Skin of body (tissue), 2 donors: Measurements from ENCODE around the gene SNX10. TPM values are rescaled to one million over a fixed set of nuclear protein-coding genes. Genes with fewer than 3 reads are reported as not detected.

Experiments used
- DNase-seq: peaks from one replicate; lab custom pipeline; 2025; lab: John Stamatoyannopoulos, UW
- total RNA-seq: library from RNA; depleted of rRNA; stranded (reverse); fragments of >200 nt; gene quantifications from one replicate; pipeline ENCODE4 v1.2.3, GENCODE V29; 2014

SNX10 gene
- total RNA-seq, 1 donor from 2014 or later = 5.8 TPM

DNA sequence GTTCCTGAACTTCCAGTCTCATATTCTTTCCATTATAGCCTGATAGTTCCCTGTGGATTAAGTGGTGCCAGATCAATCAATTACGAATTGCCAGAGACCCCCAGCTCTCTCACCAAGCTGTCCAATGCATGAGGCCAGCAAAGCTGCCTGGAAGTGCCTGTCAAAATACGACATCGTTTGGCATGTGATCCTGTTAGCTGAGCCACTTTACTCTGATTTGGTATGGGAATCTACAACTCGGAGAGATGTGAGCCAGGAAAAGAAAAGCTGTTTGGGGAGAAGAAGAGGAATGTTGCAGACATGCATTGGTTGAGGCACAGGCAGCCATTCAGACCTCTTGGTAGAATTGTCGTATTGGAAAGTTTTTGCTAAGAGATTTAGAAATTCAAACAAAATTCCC, 3.9 kb downstream of the SNX10 start:
- no peak for DNase-seq

DNA sequence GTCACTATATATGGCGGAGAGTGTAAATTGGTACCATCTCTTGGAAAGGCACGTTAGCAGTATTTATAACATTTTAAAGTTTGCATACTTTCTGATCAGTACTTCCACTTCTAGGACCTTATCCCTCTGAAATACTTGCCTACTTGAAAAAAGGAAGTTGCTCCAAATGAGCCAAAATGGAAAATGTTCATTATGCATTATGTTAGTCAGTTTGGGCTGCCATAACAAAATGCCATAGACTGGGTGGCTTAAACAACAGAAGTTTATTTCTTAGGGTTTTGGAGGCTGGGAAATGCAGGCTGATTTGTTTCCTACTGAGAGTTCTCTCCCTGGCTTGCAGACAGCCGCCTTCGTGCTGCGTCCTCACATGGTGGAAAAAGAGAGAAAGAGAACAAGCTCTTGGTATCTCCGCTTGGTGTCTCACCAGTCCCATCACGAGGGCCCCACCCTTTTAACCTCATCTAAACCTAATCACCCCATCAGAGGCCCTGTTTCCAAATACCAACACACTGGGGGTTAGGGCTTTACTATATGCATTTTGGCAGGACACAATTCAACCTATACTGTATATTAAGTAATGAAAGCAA, 6.9 kb downstream of the SNX10 start:
- no peak for DNase-seq

DNA sequence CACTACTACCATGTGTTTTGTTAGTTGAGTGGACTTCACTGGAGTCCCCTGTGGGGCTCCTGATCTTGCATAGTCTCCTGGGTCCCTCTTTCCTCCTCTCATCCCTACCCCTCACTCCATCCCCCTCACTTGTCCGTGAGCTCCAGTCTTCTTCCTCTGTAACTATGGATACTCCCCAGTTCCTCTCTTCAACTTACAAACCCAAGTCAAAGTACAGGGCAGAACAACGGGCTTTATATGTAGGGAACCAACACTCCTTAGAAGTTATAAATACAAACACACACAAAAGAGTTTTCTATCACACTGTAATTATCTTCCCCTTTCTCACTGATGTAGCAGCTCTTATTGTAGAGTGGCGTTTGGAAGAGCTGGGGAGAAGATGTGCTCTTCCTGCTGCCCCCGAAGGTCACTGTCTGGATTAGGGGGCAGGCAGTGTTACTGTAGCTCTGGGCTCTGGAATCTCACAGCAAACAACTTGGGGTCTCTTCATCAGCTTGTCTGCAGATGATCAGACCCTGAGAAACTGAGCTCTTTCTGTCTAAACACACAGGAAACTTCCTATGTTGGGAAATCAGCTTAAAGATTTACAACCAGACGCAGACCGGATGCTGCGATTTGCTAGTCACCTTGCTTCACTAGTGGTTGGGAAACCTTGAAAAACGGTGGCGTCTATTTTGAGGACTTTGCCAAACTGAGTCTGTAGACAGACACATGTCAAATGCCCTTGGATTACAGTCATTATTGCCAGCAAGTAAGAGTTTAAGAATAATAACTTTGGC, 13.6 kb downstream of the SNX10 start:
- DNase-seq = no peak

DNA sequence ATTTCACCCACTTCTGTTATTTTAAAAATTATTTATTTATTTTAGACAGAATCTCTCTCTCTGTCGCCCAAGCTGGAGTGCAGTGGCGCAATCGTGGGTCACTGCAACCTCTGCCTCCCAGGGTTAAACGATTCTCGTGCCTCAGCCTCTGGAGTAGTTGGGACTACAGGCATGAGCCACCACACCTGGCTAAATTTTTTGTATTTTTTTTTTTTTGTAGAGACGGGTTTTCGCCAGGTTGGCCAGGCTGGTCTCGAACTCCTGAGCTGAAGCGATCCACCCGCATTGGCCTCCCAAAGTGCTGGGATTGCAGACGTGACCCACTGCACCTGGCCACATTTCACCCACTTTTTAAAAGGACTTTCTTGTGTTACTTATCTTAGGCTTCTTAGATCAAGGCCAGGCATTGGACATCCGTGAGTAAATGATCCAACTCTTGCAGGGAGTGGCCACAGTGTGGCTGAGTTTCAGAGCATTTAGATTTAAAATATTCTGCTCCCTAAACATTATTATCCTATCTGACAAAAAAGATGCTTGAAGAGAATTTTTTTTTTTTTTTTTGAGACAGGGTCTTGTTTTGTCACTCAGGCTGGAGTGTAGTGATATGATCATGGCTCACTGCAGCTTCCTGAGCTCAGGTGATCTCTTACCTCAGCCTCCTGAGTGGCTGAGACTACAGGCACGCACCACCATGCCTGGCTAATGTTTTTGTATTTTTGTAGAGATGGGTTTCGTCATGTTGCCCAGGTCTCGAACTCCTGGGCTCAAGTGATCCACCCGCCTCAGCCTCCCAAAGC, 14.4 kb downstream of the SNX10 start:
- DNase-seq = no peak

DNA sequence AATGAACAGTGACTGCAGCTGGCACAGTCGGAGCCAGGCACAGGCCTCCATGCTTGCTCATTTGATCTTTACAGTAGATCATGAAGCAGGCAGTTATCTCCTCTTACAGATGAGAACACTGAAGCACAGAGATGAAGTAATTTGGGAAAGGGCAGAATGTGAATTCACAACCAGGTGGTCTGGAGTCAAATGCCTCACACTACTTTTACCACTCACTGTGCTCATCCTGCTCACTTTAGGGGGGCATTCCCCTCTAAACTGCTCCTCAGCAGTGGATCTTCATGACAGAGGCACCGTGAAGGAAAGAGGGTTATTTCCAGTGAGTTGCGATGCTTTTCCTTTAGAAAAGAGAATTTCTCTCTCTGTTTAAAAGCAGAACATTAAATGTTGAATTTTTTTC, 15.1 kb downstream of the SNX10 start:
- no peak for DNase-seq

DNA sequence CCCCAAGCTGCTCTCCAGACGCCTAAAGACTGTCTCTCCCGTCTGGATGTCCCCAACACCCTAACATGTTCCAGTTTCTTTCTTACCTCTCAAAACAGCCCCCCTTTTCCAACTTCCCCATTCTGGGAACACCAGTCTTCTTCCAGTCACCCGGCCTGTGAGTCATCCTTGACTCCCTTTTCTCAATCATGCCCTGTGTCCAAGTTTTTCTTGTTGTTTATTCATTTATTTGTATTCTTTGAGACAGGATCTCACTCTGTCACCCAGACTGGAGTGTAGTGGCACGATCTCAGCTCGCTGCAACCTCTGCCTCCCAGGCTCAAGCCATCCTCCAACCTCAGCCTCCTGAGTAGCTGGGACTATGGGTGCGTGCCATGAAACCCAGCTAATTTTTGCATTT, 15.6 kb downstream of the SNX10 start:
- no peak for DNase-seq

DNA sequence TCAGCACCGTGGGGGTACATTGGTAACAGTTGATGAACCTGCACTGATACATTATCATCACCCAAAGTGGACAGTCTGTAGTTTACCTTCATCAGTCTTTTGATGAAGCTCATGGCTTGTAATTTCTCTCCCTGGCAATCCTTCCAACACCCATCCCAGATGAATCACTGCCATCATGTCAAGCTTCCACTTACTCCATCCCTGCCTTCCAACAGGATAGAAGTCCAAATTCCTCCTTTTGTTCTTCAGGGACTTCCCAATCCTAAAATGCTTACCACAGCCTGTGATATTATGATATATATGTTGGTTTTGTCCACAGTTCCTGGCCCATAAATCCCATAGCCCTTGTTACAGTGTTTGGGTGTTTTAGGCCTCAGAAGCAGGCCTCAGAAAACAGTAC, 16.1 kb downstream of the SNX10 start:
- no peak for DNase-seq

DNA sequence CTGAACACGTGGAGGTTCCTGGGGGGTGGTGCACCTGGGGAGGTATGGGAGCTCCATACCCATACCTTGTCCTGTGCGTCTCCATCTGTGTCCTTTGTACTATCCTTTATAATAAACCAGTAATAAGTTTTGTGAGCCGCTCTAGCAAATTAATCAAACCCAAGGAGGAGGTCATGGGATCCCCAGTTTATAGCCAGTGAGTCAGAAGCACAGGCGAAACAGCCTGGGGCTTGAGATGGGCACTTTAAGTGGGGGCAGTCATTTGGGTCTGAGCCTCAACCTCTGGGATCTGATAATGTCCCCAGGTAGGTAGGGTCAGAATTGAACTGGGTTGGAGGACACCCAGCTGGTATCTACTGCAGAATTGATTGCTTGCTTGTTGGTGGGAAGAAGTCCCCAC, 16.9 kb downstream of the SNX10 start:
- no peak for DNase-seq

DNA sequence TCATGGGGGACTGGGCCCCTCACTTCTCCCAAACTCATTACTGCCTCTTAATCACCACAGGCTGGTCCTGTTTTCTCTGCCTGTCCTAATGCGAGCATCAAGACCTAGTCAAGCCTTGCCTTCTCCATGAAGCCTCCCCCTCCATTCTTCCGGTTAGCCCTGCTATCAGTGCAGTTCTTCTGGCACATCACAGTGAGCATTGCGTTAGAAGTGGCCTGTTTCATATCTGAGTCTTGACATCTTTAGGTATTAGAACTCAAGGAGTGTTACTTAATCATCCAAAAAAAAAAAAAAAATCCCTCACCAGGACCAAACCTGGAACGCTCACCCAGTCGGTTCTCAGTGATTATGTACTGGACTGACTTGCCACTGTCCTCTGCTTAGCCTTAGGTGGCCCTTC, 17.4 kb downstream of the SNX10 start:
- DNase-seq = no peak

DNA sequence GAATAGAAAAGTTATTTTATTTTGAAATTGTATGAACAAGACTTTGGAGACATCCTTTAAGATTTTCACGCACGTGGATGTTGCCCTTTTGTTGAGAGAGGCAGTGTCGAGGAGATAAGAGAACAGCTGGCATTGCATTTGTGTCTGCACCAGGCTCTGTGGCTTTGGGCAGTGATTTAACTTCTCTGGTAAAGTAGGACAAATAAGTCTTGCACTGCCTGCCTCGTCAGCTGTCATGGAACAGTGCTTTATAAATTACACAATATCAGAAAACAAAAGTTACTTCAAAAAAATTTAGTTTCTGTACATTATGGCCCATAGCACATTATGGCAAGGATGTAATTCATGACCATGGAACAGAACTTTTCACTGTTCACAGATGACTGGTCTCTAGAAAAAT, 20.1 kb downstream of the SNX10 start:
- no peak for DNase-seq

DNA sequence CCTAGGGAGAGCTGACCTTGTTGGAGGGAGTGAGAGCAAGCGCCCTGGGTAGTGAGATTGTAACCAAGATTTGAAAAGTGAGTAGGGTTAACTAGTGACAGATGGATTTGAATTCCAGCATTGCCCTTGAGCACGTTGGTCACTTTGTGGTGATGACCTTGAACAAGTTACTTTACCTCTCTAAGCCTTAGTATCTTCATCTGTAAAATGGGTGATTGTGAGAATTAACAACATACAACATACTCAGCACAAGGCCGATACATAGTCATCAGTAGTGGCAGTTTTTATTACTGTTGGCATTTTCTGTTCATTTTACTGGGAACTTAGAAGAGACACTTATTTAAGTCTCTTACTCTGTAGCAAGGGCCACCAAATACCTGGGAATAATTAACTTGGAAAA, 25.5 kb downstream of the SNX10 start:
- DNase-seq = no peak

DNA sequence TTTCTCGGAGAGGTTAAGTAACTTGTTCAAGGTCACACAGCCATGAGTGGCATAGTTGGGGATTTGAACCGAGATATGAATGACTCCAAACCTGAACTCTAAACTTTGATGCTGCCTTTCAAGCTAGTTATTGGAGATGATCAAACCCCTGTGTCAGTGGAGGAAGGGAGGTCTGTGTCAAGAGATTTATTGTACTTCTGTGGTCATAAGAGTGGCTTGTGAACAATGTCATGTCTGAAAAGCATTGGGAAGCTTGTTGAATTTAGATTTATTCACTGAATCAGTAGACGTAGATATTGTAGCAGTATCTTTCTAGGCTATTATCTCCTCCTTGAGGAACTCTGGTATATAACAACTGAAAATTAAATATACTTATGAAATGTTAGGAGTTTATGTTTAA, 27.3 kb downstream of the SNX10 start:
- no peak for DNase-seq

DNA sequence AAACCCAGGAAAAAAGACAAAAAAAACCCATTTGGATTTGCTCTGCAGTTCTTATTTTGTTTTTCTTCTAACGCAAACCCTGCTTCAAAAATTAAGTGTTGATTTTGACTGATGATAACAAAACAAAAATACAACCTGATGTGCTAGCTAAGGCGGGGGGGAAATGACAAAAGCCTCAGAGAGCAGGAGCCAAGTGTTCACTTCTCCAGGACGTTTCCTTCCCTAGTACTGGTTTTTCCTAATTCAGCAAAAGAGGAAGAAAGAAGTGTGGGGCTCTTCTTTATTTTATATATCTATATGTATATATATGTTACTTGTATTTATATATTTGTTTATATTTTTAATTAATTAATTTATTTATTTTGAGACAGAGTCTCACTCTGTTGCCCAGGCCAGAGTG, 28.0 kb downstream of the SNX10 start:
- no peak for DNase-seq

DNA sequence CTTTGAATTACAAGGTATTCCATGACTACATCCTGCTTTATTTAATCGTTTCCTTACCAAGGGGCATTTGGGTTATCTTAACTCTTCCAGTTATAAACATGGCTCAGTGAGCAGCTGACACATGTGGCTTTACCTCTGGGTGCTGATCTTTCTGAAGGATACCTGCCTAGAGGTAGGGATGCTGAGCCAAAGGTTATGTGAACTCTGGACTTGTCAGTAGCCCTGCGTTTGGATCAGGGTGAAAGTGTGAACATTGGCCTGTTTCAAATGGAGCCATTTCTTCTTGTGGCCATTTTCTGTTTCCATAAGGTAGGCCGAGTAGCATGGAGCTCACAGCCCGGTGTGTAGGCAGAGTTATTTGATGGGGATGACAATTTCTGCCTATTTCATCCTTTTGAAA, 29.2 kb downstream of the SNX10 start:
- DNase-seq = no peak

DNA sequence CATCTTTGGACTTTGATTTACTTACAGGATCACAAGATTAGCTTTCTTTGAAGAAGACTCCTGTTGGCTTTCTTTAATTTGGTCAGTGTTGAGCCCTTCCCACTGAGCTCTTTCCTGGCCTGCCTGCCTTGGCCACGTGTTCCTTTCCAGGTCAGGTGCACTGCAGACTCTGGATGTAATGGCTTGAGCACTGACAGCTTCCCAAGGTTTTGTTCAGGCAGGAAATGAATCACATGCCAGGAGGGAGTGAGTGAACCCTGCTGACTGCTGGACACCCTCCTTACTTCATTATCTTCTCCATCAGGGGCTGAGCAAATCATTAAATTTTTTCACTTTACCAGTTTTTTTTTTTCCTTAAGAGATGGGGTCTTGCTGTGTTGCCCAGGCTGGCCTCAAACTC, 29.8 kb downstream of the SNX10 start:
- no peak for DNase-seq

DNA sequence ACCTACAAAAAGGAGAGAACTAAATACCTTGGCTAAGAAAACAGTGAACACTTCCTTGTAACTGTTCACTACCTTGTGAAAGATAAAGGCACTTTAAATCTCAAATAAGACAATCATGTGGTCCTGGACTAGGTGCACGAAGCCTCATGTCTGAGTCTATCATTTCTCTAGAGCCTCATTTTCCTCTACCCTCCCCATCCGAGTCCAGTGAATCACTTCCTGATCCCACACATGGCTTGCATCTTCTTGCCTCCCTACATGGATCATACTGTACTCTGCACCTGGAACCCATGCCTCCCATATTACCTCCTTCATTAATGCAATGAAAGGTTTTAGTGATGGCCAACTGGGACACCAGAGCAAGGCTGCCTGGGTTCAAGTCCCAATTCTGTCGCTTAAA, 34.5 kb downstream of the SNX10 start:
- no peak for DNase-seq

DNA sequence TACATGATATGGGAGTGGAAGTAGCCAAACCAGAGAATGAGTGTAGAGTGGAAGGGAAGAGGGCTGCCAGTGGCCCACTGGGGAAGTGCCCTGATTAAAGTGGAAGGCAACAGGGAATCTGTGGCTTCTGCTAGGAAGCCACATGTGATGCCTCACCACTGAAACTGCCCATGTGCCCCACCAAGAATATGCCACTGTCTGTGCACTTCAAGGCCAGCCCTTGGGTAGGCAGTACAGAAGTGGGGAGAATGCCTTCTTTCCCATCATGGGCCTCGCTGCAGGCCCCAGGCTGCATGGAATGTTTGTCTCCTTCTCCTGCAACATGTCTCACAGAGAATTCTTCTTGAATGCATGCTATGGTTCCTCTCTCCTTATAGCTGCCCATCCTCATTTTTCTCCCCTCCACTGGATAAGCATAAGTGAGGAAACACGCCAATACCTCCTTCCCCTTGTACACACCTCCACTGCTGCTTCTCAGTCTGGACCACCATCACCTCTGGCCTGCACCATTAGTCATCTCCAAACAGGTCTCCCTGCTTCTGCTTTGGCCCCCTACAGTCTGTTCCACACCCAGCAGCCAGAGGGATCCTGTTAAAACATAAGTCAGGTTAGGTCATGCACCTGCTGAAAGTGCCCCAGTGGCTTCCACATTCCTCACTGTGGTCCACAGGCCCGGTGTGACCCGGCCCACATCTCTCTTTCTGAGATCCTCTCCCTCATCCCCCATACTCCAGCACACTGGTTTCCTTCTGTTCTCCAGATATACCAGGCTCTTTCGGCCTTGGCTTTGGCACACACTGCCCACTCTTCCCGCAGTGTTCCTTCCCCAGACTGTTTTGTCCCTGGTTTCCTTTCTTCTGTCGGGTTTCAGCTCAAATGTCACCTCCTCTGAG, 37.1 kb downstream of the SNX10 start:
- no peak for DNase-seq

DNA sequence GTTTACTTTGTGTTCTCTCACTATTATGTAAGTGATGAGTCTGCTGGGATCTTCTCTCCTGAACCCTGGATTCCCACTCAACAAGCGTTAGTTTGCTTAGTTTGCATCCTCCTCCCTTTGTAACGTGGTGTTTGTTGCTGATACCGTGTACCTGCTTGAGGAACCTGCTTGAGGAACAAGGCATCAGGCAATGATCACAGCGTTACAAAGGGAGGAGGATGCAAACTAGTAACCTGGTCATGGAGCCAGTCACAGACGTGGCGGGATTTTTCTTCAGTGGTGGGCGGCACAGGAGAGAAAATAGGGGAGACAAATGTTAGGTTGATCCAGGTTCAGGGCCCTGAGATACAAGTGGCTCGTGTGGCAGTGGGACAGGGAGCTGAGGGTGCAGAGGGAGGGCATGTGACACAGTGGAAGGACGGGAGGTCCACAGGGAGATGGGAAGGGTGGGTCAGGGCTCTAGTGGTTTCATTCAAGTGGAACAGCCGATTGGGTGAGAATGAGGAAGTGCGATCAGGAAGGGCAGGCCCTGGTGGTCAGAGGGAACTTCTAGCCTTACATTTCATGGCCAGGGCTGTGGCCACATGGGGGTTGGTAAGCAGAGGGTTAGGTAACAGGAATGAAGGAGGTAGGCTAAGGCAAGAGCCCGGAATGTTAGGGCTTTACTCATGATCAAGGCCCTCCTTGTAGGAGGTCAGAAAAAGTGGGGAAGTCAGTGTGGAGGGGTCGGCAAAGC, 38.0 kb downstream of the SNX10 start:
- DNase-seq = no peak

DNA sequence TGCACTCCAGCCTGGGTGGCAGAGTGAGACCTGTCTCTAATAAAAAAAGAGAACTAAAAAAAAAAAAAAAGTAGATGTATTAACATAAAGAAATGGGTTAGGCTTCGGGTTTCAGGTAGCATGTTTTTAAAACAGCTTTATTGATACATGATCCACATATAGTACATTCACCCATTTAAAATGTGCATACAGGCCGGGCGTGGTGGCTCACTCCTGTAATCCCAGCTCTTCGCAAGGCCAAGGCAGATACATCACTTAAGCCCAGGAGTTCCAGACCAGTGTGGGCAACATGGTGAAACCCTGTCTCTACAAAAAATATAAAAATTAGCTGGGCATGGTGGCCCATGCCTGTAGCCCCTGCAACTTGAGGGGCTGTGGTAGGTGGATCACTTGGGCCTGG, 39.5 kb downstream of the SNX10 start:
- no peak for DNase-seq

DNA sequence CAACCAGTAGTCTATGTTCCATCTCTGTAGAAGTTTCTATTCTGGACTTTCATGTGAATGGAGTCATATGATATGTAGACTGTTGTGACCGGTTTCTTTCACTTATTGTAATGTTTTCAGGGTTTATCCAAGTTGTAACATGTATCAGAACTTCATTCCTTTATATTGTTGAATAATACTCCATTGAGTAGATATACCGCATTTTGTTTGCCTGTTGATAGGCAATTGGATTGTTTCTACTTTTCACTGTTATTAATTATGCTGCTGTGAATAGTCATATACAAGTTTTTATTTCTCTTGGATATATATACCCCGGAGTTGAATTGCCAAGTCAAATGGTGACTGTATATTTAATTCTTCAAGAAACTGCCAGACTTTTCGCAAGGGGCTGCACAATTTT, 40.1 kb downstream of the SNX10 start:
- DNase-seq = no peak

DNA sequence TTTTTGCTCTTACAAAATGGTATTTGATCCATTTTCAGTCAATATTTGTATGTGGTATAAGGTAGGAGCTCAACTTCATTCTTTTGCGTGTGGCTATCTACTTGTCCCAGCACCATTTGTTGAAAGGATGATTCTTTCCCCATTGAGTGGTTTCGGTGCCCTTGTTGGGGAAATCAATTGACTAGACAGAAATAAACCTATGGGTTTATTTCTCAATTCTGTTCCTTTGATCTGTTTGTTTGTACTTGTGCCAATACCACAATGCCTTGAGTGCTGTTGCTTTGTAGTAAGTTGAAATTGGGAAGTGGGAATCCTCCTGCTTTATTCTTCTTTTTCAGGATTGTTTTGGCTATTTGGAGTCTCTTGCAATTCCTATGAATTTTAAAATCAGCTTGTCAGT, 41.0 kb downstream of the SNX10 start:
- DNase-seq = no peak
